Activated T-helper 17 cell treated with anti-CD3 and anti-CD28 coated beads, Interleukin-2, amount 50 U/mL, for 72 hours (primary cell): ENCODE measurements around the gene SCAI. TPM values are rescaled to one million over a fixed set of nuclear protein-coding genes. Genes with fewer than 3 reads are reported as not detected.
"Not testable (repeated sequence)": the region's sequence is repeated elsewhere in the genome, so short reads cannot be mapped to it uniquely, and the experiment has no call there.

ENCODE experiments used
- ATAC-seq: fragments of 150-1000 bp; cut with Tn5 transposase; replicated peaks from 2 replicates; pipeline ENCODE4 v1.10.0; 2021; ENCODE audit warnings: mild to moderate bottlenecking, moderate library complexity
- H3K27ac Mint-ChIP-seq: one replicate; pipeline ENCODE4 v1.8.0; 2022; ENCODE audit warnings: mixed read lengths
- H3K27me3 Mint-ChIP-seq: one replicate; pipeline ENCODE4 v1.8.0; 2022; ENCODE audit warnings: mixed read lengths
- H3K36me3 Mint-ChIP-seq: one replicate; pipeline ENCODE4 v1.8.0; 2022; ENCODE audit warnings: low read depth, mild to moderate bottlenecking, mixed read lengths
- H3K4me1 Mint-ChIP-seq: one replicate; pipeline ENCODE4 v1.8.0; 2022; ENCODE audit warnings: mixed read lengths
- H3K4me3 Mint-ChIP-seq: one replicate; pipeline ENCODE4 v1.8.0; 2022; ENCODE audit warnings: mild to moderate bottlenecking, mixed read lengths
- H3K9me3 Mint-ChIP-seq: one replicate; pipeline ENCODE4 v1.8.0; 2022; ENCODE audit warnings: mixed read lengths
- total RNA-seq, 2 donors: library from RNA; stranded (reverse); gene quantifications; one replicate each; pipeline ENCODE4 v1.2.3, GENCODE V29; 2022

SCAI gene
- total RNA-seq, 2 donors from 2014 or later: 9.7 to 16.1 TPM

DNA sequence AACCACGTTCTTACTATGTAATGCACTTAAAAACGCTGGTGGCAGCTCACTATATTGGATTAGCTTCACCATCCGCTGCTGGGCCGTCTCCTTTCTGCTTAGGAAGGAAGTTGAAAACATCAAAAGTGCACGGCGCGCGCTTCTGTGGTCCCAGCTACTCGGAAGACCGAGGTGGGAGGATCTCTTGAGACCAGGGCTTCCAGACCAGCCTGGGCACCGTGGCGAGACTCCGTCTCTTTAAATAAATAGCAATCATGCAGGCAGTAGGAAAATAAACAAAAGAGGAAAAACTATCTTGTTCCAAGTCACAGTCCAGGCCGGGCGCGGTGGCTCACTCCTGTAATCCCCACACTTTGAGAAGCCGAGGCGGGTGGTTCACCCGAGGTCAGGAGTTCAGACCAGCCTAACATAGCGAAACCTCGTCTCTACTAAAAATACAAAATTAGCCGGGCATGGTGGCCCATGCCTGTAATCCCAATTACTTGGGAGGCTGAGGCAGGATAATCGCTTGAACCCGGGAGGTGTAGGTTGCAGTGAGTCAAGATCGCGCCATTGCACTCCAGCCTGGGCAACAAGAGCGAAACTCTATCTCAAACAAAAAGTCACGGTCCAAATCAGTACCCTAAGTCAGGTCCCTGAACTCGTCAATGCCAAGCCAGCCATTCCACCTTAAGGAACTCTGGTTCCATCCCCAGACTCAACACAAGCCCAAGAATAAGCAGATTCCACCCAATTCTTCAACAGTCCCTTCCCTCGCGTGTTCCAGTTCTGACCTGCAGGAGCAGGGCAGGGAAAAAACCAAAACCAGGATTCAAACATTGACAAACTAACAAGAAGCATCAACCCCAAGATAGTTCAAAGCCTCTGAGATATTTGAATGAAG, 201.4 kb downstream of the SCAI start:
- H3K4me3 Mint-ChIP-seq: peak overlapping the region; percentile 92
- H3K27me3 Mint-ChIP-seq: no peaks in the 10 kb centered on the region
- H3K27ac Mint-ChIP-seq: peak overlapping the region; percentile 96
- peaks cover 40% of the 10 kb centered on the region for H3K36me3 Mint-ChIP-seq
- no peaks in the 10 kb centered on the region for H3K9me3 Mint-ChIP-seq
- peak; percentile 47 for ATAC-seq
- H3K4me1 Mint-ChIP-seq: peaks cover 14% of the 10 kb centered on the region

DNA sequence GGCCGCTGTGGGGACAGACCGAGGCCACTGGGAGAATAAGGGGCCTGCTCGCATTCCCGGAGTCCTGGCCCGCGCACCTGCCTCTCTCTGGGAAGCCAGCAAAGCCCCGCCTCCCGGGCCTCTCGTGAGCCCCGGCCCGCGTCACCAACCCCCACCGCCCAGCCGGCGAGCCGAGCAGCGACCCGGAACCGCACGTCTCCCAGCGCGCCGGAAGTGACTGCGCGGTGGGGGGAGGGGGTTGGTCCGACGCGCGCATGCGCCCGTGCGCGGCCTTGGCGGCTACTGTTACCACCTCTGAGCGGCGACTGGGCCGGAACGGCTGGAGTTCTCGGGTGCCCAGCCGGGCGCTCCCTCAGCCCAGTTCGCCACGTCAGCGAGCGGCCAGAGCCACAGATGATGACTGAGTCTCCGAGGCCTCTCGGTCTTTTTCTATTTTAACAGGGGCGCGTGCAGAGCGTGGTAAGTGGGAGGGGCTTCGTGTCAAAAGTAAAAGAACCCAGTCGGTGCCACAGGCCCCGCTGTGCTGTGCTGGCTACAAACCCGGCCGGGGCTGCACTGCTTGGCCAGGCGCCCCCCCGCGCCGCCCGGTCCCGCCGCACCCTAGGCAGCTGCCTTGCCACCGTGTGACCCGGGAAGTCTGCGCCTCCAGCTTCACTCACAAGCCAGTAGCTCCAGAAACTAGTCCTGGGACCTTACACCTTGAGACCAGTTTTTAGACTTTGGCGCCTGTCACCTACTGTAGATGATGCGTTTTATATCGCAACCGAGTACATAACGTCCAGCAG, 202.2 kb downstream of the SCAI start, which contains the start of gene GOLGA1:
TSS of gene GOLGA1 (minus strand) at position 190 of the 785 bp plus-strand sequence. CDS start 2,372 bp downstream, outside the sequence.
- Mint-ChIP-seq H3K4me3 (peak within 1 kb of the TSS; percentile 92), H3K27ac (peak within 1 kb of the TSS; percentile 96), H3K4me1 (peaks cover 14% of the 10 kb centered on the region), H3K27me3 (no peaks in the 10 kb centered on the region), H3K9me3 (no peaks in the 10 kb centered on the region), H3K36me3 (peaks cover 48% of the 10 kb centered on the region)
- peak; percentile 90 for ATAC-seq

DNA sequence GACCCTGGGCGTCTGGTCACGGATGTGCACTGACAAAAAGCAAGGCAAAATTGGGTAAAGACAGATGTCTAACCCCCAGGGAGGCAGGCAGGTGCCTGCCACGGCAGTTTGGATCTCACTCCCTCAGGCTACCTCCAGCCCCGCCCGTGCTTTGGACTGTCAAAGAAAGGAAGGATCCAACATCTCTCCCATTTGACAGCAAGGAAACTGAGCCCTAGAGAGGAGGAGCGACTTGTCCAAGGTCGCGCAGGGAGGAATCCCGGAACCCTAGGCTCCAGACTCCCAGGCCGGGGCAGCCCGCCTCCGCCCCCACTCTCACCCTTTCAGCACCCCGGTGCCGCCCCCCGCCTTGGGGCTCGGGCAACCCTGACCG, 202.8 kb downstream of the SCAI start:
- peaks cover 14% of the 10 kb centered on the region for H3K4me1 Mint-ChIP-seq
- H3K27ac Mint-ChIP-seq: peak overlapping the region; percentile 96
- no peaks in the 10 kb centered on the region for H3K9me3 Mint-ChIP-seq
- peak; percentile 46 for ATAC-seq
- H3K27me3 Mint-ChIP-seq: no peaks in the 10 kb centered on the region
- peaks cover 53% of the 10 kb centered on the region for H3K36me3 Mint-ChIP-seq
- H3K4me3 Mint-ChIP-seq: peak overlapping the region; percentile 92

GRCh38 chr9:124939944-124940343, 203.4 kb downstream of the SCAI start:
- peak overlapping the region; percentile 96 for H3K27ac Mint-ChIP-seq
- H3K9me3 Mint-ChIP-seq: no peaks in the 10 kb centered on the region
- peaks cover 57% of the 10 kb centered on the region for H3K36me3 Mint-ChIP-seq
- no peaks in the 10 kb centered on the region for H3K27me3 Mint-ChIP-seq
- ATAC-seq: no peak
- peak overlapping the region; percentile 92 for H3K4me3 Mint-ChIP-seq
- peaks cover 14% of the 10 kb centered on the region for H3K4me1 Mint-ChIP-seq

DNA sequence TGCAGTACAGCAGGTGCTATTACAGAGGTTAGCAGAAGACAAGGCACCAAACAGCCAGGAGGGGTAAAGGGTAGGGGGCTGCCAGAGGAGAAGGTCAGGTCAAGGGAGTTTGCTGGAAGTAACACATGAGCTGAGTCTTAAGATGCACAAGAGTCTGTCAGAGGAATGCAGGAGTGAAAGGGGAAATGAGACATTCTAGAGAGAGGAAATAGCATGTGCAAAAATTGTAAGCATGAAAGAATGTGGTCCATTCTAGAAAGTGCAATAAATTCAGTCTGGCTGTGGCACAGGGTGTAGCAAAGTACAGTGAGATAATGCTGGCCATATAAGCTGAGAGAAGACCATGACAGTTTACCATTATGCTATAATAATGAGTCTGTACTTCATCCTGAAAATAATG, 209.0 kb downstream of the SCAI start:
- H3K9me3 Mint-ChIP-seq: no peaks in the 10 kb centered on the region
- H3K4me1 Mint-ChIP-seq: peaks cover 5% of the 10 kb centered on the region
- no peak overlapping the region for H3K27ac Mint-ChIP-seq
- no peak overlapping the region for H3K4me3 Mint-ChIP-seq
- H3K36me3 Mint-ChIP-seq: peaks cover 91% of the 10 kb centered on the region
- no peak for ATAC-seq
- H3K27me3 Mint-ChIP-seq: no peaks in the 10 kb centered on the region

- no peak for ATAC-seq
- no peaks in the 10 kb centered on the region for H3K4me1 Mint-ChIP-seq
- H3K27me3 Mint-ChIP-seq: no peaks in the 10 kb centered on the region
- peaks cover 92% of the 10 kb centered on the region for H3K36me3 Mint-ChIP-seq
- H3K27ac Mint-ChIP-seq: no peak overlapping the region
- H3K9me3 Mint-ChIP-seq: no peaks in the 10 kb centered on the region
- no peak overlapping the region for H3K4me3 Mint-ChIP-seq
These were observed 211.0 kb downstream of the SCAI start for GRCh38 chr9:124932333-124932732.

DNA sequence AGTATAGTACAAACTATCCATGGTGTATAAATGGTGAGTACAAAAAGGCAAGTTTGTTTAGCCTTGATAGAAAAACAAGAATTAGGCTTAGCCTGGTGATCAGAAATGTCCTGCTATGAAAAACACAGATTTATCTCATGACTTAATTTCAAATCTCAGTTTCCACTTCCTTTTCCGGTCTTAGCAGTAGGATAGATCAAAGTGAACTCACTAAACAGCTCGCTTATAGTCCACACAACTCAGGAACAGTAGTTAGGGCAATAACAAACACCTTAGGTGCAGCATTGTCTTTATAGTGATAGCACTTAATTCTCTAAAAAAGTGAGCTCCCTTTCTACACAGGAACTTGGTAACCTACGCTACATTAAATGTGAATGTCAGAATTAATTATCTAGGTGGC, 213.9 kb downstream of the SCAI start:
- no peak for ATAC-seq
- no peaks in the 10 kb centered on the region for H3K9me3 Mint-ChIP-seq
- H3K27ac Mint-ChIP-seq: peak overlapping the region; percentile 14
- H3K36me3 Mint-ChIP-seq: peaks cover 96% of the 10 kb centered on the region
- H3K4me1 Mint-ChIP-seq: no peaks in the 10 kb centered on the region
- H3K4me3 Mint-ChIP-seq: no peak overlapping the region
- no peaks in the 10 kb centered on the region for H3K27me3 Mint-ChIP-seq

GRCh38 chr9:124928116-124928515, 215.2 kb downstream of the SCAI start:
- no peaks in the 10 kb centered on the region for H3K9me3 Mint-ChIP-seq
- H3K36me3 Mint-ChIP-seq: peaks cover 98% of the 10 kb centered on the region
- no peaks in the 10 kb centered on the region for H3K27me3 Mint-ChIP-seq
- no peak for ATAC-seq
- no peak overlapping the region for H3K27ac Mint-ChIP-seq
- no peak overlapping the region for H3K4me3 Mint-ChIP-seq
- no peaks in the 10 kb centered on the region for H3K4me1 Mint-ChIP-seq

GRCh38 chr9:124920394-124920793, 222.9 kb downstream of the SCAI start:
- H3K9me3 Mint-ChIP-seq, H3K4me1 Mint-ChIP-seq, H3K27me3 Mint-ChIP-seq, H3K4me3 Mint-ChIP-seq, ATAC-seq, H3K27ac Mint-ChIP-seq: not testable (repeated sequence)
- peaks cover 89% of the 10 kb centered on the region for H3K36me3 Mint-ChIP-seq

GRCh38 chr9:124914753-124915405, 228.4 kb downstream of the SCAI start:
- Mint-ChIP-seq H3K27ac (no peak overlapping the region), H3K9me3 (no peaks in the 10 kb centered on the region), H3K4me3 (no peak overlapping the region), H3K4me1 (no peaks in the 10 kb centered on the region), H3K27me3 (no peaks in the 10 kb centered on the region), H3K36me3 (peaks cover 81% of the 10 kb centered on the region)
- ATAC-seq: no peak

GRCh38 chr9:124913378-124913777, 229.9 kb downstream of the SCAI start:
- no peak overlapping the region for H3K4me3 Mint-ChIP-seq
- no peaks in the 10 kb centered on the region for H3K27me3 Mint-ChIP-seq
- ATAC-seq: no peak
- no peaks in the 10 kb centered on the region for H3K9me3 Mint-ChIP-seq
- peaks cover 73% of the 10 kb centered on the region for H3K36me3 Mint-ChIP-seq
- H3K27ac Mint-ChIP-seq: no peak overlapping the region
- no peaks in the 10 kb centered on the region for H3K4me1 Mint-ChIP-seq

DNA sequence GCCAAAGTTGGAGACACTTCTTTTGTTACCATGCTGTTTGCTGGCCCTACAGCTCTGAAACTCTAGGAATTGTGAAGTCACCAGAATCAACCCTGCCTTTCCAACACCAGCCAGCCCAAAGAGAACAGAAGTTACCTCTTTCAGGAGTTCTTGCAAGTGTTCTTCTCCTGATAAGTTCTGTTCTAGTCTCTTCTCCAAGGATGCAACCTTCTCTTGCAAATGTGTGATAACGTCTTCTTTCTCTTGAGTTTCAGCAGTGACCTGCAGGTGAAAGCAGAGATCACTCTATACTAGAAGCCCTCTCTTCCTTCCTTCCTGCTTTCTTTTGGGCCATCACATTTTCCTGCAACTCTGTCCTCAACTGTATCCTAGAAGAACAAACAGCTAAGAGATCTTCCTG, 231.6 kb downstream of the SCAI start:
- Mint-ChIP-seq H3K4me3 (no peak overlapping the region), H3K27me3 (no peaks in the 10 kb centered on the region), H3K36me3 (peaks cover 75% of the 10 kb centered on the region), H3K27ac (no peak overlapping the region), H3K4me1 (no peaks in the 10 kb centered on the region), H3K9me3 (no peaks in the 10 kb centered on the region)
- ATAC-seq: no peak

- H3K4me1 Mint-ChIP-seq: no peaks in the 10 kb centered on the region
- no peak overlapping the region for H3K4me3 Mint-ChIP-seq
- H3K27ac Mint-ChIP-seq: peak overlapping the region; percentile 71
- H3K27me3 Mint-ChIP-seq: no peaks in the 10 kb centered on the region
- no peak for ATAC-seq
- no peaks in the 10 kb centered on the region for H3K9me3 Mint-ChIP-seq
- peaks cover 81% of the 10 kb centered on the region for H3K36me3 Mint-ChIP-seq
These were observed 235.2 kb downstream of the SCAI start for GRCh38 chr9:124908098-124908497.

DNA sequence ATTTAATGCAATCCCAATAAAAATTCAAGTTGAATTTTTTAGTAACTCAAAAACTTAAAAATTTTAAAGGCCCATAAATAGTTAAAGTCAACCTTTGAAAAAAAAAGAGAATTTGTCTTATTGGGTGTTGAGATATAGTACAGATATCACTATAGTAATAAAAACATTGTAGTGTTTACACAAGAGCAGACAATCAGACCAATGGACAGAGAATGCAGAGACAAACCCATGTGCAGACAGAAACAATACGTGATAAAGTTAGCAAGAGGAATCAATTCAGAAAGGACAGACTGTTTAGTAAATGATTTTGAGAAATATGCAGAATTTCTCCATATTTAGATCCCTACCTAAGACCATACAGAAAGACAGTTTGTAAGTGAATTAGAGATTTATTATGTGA, 236.4 kb downstream of the SCAI start:
- Mint-ChIP-seq H3K36me3 (peaks cover 80% of the 10 kb centered on the region), H3K4me3 (no peak overlapping the region)

More for the DNA sequence above, 236.4 kb downstream of the SCAI start:
- Mint-ChIP-seq H3K4me1 (no peaks in the 10 kb centered on the region), H3K9me3 (no peaks in the 10 kb centered on the region), H3K27ac (no peak overlapping the region), H3K27me3 (no peaks in the 10 kb centered on the region)
- ATAC-seq: no peak
